HG03060 (cell line): ENCODE data around the gene SCN1B.
"Not testable (repeated sequence)": the region's sequence is repeated elsewhere in the genome, so short reads cannot be mapped to it uniquely, and the experiment has no call there.

Source experiments
- ATAC-seq: cut with Tn5 transposase; IDR thresholded peaks from one replicate; pipeline ENCODE4 v1.9.1; 2021; ENCODE audit warnings: low read depth, moderate number of reproducible peaks; ENCODE audit not compliant: unreplicated experiment

The SCN1B gene

DNA sequence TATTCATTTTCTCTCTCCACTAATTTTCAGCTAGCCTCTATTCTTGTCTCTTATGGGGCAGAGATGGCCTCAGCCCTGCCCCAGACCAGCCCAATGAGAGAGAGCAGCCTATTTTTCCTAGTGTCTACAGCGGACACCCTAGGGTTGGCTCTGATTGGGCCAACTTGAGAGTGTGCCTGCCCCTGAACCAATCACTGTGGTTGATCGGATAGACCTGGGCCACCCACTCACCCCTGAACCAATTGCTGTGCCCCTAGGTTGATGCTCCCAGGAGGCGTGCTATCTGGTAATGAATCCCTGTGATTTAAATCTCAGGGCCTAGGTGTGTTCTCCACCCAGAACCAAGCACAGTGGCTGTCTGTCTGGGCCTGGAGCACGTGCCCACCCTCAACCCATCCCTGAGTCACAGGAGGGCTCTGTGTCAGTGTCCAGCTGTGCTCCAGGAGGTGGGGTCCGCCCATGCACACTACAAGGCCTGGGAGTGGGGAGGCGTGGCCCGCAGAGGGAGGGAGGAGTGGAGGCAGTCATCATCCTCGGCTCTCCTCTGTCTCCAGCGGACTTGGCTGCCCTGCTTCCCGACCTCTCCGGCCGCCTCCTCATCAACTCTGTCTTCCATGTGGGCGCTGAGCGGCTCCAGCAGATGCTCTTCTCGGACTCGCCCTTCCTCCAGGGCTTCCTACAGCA, 14.9 kb upstream of the SCN1B start:
- no peak for ATAC-seq

DNA sequence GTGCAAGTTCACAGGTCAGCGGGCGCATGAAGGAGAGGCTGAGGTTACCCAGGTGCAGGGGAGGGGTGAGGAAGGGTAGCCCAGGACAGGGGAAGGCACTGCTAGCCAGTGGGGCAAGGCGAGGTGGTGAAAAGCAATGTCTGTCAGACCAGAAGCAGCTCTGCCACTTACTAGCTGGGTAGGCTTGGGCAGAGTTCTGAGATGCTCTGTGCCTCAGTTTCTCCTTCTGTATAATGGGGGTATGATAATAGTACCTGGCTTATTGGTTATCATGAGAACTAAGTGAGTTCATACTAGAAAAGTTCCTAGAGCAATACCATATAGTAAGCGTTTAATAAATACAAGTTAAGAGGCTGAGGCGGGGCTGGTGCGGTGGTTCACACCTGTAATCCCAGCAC, 14.3 kb upstream of the SCN1B start:
- ATAC-seq: no peak

DNA sequence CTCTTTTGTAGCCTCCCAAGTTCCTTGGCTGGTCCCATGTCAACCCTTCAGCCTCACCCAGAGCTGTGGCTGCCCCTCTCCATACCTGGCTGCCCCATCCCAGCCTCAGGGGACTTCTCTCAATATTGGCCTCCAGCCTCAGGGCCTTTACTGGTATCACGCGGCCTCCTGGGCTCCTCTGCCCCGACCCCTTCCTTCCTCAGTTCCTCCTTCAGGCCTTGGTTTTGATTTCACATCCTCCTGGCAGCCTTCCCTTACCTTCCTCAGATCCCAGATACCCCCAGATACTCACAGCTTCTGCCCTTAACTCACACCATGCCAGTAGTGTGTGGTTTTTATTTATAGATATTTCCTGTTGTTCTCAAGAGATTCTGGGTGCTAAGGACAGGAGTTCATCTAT, 12.8 kb upstream of the SCN1B start:
- no peak for ATAC-seq

DNA sequence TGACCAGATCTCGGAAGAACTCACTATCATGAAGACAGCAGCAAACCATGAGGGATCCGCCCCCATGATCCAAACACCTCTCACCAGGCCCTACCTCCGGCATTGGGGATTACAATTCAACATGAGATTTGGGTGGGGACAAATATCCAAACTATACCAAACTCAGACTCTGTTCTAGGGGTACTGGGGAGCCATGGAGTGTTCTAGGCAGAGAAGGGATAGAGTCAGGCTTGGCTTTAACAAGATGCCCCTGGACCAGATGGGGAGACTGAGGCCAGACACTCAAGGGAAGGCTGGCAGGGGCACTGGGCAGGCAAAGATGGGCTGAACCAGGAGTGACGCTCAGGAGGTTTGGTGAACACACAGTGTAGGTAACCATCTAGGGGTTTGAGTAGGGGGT, 11.9 kb upstream of the SCN1B start:
- ATAC-seq: no peak

DNA sequence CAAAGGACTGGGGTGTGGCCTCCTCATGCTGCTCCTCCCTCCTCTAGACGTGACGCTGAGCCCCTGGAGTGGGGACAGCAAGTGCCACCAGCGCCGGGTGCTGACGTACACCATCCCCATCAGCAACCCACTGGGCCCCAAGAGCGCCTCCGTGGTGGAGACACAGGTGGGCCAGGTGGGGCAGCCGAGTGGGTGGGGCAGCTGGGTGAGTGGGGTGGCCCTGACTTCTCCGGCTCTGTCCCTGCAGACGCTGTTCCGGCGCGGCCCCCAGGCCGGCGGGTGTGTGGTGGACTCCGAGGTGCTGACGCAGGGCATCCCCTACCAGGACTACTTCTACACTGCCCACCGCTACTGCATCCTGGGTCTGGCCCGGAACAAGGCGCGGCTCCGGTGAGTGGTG, 11.1 kb upstream of the SCN1B start:
- ATAC-seq: no peak

DNA sequence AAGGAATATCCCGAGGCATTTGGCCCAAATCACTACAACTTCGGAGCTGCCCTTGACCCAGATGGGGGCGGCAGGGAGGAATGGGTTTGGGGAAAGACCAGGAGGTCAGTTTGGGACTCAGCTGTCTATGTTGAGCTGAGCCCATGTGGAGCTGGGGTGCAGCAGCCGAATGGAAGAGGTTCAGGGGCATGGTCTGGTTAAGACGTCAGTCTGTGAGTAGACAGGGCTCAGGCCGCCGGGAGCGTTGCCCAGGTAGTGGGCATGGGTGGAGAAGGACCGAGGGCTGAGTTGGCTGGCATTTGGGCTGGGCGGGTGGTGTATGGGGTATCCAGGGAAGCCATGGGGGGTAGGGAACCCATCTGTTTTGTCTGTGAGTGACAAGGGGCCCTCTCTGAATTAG, 9.3 kb upstream of the SCN1B start:
- ATAC-seq: no peak

DNA sequence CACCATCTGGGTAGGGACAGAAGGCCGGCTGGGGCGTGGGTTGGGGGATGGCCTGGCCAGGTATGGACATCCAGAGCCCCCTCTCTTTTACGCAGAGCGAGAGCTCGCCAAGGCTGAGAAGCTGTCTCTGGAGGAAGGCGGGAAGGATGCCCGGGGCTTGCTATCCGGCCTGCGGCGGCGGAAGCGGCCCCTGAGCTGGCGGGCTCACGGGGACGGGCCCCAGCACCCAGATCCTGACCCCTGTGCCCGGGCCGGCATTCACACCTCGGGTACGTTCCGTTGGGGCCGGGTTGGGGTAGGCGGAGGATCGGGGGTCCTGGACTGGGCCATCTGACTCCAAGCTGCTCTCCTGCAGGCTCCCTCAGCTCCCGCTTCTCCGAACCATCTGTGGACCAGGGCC, 8.7 kb upstream of the SCN1B start:
- no peak for ATAC-seq

DNA sequence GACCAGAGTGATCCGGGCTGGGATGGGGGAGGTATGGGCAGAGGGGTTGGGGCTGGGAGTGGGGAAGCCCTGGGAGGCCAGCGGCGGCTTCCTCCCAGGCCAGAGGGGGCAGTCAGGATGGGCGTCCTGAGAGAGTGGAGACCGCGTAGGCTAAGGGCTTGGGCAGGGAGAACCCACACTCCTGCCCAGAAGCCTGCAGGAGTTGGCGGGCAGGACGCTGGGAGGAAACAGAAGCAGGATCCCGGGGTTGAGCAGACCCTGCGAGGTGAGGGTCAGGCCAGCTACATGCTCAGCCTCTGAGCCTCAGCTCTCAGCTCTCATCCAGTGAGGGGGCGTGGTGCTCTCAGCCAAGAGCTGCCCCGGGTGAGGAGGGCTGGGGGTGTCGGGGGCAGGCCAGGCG, 7.8 kb upstream of the SCN1B start:
- ATAC-seq: no peak

DNA sequence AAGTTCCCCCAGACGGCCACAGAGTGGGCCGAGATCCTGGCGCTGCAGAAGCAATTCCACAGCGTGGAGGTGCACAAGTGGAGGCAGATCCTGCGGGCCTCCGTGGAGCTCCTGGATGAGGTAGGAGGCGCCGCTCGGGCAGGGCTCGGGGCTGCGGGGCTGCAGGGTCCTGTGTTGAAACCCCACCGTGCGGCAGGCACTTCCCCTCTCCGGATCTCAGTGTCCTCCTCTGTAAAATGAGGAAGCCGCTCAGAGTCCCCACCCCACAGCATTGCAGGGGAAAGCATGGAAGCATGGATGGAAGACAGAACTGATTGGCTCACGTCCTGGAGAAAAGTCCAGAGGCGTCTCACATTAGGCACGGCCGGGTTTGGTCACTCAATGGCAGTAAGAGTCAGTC, 6.8 kb upstream of the SCN1B start:
- ATAC-seq: no peak

DNA sequence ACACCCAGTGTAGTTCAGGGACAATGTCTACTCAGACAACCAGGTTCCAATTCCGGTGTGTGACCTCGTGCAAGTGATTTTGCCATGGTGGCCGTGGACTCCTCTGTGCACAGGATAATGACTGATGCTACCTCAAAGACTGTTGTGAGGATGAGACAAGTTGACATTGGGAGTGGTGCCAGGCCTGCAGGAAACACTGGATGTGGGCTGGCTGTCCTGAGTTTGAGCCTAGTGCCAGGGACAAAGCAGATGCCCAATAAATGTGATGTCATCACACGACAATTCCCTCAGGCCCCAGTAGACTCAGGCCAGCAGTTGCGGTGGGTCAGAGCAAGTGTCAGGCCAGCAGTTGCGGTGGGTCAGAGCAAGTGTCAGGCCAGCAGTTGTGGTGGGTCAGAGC, 6.2 kb upstream of the SCN1B start:
- no peak for ATAC-seq

DNA sequence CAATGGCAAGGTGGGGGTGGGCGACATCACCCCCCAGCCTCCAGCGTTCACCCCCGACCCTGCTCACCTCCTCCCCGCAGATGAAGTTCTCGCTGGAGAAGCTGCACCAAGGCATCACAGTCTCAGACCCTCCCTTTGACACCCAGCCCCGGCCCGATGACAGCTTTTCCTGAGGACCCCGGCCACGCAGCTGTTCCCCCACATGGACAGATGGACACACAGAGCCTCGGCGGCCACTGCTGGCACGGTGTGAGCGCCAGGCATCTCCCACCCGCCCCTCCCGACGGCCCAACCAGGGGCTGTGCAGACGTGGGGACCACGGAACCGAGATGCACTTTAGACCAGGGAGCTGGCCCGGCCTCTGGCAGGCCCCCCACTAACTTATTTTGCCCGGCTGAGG, 4.3 kb upstream of the SCN1B start:
- no peak for ATAC-seq

DNA sequence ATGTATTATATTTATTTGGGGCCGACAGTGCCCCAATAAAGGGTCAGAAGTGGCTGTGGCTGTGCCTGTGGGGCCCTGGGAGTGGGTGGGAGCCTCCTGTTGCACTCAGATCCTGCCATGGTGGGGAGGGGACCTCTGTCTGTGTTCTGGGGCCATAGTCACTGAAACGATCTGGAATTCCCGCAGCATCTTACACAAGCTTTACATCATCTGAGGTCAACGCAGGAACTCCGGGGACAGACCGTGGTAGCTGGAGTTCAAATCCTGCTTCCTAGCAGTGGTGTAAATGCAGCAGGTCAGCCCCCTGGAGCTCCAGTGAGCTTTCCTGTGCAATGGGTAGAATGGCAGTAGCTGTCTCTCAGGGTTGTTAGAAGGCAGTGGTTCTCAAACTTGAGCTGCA, 3.9 kb upstream of the SCN1B start:
- no peak for ATAC-seq

DNA sequence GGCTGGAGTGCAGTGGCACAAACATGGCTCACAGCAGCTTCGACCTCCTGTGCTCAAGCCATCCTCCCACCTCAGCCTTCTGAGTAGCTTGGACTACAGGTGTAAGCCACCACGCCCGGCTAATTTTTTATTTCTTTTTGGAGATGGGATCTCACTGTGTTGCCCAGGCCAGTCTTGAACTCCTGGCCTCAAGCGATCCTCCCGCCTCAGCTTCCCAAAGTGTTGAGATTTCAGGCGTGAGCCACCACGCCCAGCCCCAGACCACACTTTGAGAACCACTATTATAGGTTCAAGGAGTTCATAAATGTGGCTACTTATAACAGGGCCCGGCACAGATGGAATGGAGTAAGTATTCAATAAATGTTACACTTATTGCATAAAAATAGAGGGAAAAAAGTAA, 3.3 kb upstream of the SCN1B start:
- no peak for ATAC-seq

DNA sequence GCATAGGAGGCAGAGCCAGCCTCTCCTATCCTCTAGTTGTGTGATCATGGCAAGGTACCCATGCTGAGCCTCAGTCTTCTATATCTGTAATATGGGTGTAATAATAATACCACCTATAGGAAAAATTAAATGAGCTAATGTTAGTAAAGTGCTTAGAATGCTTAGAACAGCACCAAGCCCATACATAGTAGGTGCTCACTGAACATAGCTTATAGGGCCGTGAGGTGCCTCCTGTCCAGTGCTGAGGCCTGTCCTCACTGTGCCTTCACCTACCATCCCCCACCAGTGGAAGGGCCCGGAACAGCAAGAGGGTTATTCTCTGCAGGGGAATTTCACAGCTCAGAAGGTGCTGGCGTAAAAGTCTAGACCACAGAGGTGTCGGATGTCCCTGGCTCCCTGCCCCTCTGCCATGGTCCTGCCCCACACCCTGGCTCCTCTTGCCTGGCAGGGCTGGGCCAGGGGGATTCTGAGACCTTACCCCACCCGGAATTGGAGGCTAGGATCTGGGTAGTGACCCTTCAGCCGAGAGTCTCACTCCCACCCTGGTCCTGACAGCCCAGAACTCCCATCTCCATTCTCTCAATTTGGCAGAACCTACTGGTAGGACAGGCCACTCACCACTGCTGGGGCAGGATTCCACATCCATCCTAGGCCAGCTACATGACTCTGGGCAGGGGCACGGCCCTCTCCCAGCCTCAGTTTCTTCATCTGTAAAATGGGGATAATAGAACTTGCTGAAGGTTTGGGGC, 2.2 kb upstream of the SCN1B start:
- ATAC-seq: no peak

DNA sequence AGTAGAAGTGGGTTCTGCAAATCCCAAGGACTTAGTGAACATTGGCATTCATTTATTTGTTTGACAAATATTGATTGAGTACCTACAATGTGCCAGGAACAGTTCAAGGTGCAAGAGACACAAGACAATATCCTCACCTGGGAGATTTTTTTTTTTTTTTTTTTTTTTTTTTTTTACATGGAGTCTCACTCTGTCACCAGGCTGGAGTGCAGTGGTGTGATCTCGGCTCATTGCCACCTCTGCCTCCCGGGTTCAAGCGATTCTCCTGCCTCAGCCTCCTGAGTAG, 1.7 kb upstream of the SCN1B start:
- ATAC-seq: not testable (repeated sequence)

DNA sequence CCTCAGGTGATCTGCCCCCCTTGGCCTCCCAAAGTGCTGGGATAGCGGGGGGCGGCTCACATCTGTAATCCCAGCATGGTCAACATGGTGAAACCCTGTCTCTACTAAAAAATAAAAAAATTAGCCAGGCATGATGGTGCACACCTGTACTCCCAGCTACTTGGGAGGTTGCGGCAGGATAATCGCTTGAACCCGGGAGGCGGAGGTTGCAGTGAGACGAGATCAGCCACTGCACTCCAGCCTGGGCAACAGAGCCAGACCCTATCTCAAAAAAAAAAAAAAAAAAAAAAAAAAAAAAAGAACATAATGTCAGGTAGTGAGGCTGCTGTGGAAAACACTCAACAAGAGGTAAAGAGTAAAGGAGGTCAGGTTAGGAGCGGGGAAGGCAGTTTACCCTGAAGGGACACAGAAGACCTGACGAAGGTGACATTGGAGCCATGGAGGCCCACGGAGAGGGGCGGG, 964 bp upstream of the SCN1B start:
- ATAC-seq: not testable (repeated sequence)

DNA sequence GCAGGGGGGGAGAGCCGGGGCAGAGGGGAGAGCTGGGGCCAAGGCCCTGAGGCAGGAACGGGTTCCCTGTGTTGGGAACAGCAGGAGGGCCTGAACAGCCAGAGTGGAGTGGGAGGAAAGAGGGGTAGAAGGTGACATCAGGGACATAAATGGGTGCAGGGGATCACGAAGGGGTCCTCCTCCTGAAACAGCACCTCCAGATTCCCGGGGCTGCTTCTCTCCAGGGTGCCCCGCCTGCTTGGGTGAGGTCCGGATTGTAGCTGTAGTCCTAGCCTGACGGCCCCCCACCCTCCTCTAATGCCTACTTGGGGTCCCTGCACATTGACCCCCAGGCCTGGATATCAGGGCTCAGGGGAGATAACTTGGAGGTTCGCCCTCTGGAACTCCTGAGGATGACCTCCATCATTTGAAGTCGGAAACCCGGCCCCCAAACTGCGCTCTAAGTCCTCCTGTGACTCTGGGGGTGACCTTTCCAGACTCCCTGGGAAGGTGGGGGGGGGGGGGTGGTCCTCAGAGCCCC, 473 bp upstream of the SCN1B start:
- no peak for ATAC-seq

DNA sequence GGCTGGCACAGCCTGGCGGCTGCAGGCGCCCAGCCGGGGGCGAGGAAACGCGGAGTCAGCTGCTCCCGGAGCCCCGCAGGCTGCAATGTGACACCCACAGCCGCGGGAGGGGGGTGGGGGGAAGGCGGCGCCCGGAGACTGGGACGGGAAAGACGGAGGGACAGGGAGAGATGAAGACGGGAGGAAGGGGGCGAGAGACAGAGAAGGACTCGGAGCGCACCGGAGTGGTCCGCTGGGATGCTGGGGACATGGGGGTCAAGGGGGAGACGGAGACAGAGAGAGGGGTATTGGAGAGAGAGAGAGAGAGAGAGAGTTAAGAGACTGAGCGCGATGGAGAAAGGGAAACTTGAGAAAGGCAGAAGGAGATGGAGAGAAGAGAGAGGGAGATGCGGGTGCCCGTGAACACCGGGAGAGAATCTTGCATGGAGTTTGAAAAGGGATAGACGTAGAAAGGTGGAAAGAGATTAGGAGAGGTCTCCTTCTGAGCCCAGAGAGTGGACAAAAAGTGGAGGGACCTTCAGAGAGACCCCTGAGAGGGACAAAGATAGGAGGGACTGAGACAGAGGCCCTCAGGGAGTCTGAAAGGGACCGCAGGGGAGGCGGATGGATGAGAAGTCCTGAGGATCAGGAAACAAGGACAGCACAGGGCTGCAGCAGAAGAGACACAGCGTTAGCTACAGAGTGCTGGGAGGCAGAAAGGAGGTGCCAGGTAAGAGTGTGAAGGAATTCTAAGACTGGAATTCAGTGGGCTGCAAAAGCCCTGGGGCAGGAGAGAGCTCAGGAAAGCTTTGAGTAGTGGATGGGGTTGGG, 1.0 kb downstream of the SCN1B start:
- no peak for ATAC-seq

DNA sequence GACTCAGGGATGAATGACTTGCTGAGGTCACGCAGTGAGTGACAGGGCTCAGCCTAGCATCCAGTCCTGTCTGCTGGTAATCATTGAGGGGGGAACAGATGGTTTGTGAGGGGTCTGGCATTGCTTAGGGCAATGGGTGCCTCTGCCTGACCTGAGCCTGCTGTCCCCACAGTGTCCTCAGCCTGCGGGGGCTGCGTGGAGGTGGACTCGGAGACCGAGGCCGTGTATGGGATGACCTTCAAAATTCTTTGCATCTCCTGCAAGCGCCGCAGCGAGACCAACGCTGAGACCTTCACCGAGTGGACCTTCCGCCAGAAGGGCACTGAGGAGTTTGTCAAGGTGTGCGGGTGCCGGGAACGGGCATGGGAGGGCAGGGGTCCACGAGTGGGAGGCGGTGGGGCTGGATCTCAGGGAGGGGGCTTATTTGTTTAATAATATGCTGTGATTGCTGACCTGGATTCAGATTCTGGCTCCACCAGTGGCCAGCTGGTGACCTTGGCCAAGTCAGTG, 2.1 kb downstream of the SCN1B start:
- no peak for ATAC-seq

DNA sequence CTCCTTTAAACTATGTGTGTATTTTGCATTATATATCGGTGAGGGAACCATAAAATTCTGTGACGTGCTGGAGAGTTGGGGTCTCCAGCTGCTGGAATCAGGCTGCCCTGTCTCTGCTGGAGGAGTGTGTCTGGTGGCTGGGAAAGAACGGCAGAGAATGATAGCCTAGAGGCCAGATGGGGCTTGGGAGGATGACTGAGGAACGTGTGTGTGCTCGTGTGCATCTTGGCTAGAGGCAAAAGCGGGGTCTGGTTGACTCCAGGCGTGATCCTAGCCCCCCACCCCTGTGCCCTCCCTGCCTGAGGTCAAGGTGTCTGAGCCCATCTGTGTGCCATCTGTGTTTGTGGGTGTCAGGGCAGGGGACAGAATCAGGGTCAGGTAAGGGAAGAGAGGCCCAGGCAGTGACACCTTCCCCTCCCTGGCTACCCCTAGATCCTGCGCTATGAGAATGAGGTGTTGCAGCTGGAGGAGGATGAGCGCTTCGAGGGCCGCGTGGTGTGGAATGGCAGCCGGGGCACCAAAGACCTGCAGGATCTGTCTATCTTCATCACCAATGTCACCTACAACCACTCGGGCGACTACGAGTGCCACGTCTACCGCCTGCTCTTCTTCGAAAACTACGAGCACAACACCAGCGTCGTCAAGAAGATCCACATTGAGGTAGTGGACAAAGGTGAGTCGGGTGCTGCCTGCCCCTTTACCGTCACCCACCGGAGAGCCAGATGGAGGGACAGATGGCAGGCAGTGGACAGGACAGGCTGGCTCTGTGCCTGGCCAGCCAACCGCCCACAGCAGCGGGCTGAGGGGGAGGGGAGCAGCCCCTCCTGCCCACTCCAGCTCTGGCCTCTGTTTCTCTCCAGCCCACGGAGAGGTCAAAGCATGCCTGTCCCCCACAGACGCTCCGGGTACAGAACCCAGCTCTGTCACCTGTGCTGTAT, 3.1 kb downstream of the SCN1B start:
- no peak for ATAC-seq
